ENCODE results near the gene LIN9.
A peak's percentile ranks its signal among the peaks of the same experiment; 100 is the strongest.
"Not testable (repeated sequence)": the region's sequence is repeated elsewhere in the genome, so short reads cannot be mapped to it uniquely, and the experiment has no call there.

Gene LIN9

GRCh38 chr1:226314055-226314454 is 5.1 kb upstream of the LIN9 start:
- no peak for DNase-seq

- DNase-seq, result no peak
These were observed 3.1 kb upstream of the LIN9 start for GRCh38 chr1:226312065-226312464.

- no peak for DNase-seq
These were observed 2.4 kb upstream of the LIN9 start for GRCh38 chr1:226311376-226311775.

GRCh38 chr1:226310637-226311195 is 1.8 kb upstream of the LIN9 start:
- DNase-seq, result no peak

- DNase-seq, result no peak
These were observed 1.2 kb upstream of the LIN9 start for GRCh38 chr1:226310245-226310540.

GRCh38 chr1:226309398-226310244 is 657 bp upstream of the LIN9 start:
- peak; percentile 53 for DNase-seq

GRCh38 chr1:226308166-226308722 is 720 bp downstream of the LIN9 start:
- peak; percentile 60 for DNase-seq

GRCh38 chr1:226306425-226306824 is 2.5 kb downstream of the LIN9 start:
- DNase-seq, result no peak

GRCh38 chr1:226305184-226305583 is 3.8 kb downstream of the LIN9 start:
- no peak for DNase-seq

GRCh38 chr1:226304291-226304955 is 4.5 kb downstream of the LIN9 start:
- DNase-seq, result no peak

- no peak for DNase-seq
These were observed 6.2 kb downstream of the LIN9 start for GRCh38 chr1:226302731-226303130.

- no peak for DNase-seq
These were observed 12.1 kb downstream of the LIN9 start for GRCh38 chr1:226296911-226297310.

GRCh38 chr1:226293553-226293920 is 15.4 kb downstream of the LIN9 start:
- no peak for DNase-seq

GRCh38 chr1:226292874-226293552 is 16.0 kb downstream of the LIN9 start:
- no peak for DNase-seq

GRCh38 chr1:226287587-226287986 is 21.4 kb downstream of the LIN9 start:
- DNase-seq, result peak; percentile 57

- no peak for DNase-seq
These were observed 27.9 kb downstream of the LIN9 start for GRCh38 chr1:226281058-226281457.

- DNase-seq, result no peak
These were observed 29.5 kb downstream of the LIN9 start for GRCh38 chr1:226279498-226279897.

GRCh38 chr1:226277897-226278296 is 31.1 kb downstream of the LIN9 start:
- no peak for DNase-seq

- DNase-seq, result no peak
These were observed 32.0 kb downstream of the LIN9 start for GRCh38 chr1:226276987-226277386.

GRCh38 chr1:226276077-226276682 is 32.8 kb downstream of the LIN9 start:
- no peak for DNase-seq

GRCh38 chr1:226274138-226274537 is 34.8 kb downstream of the LIN9 start:
- peak; percentile 41 for DNase-seq

GRCh38 chr1:226272233-226272902 is 36.6 kb downstream of the LIN9 start:
- not testable (repeated sequence) for DNase-seq
